ENCODE results near the gene ZNF555.

ZNF555 gene

DNA sequence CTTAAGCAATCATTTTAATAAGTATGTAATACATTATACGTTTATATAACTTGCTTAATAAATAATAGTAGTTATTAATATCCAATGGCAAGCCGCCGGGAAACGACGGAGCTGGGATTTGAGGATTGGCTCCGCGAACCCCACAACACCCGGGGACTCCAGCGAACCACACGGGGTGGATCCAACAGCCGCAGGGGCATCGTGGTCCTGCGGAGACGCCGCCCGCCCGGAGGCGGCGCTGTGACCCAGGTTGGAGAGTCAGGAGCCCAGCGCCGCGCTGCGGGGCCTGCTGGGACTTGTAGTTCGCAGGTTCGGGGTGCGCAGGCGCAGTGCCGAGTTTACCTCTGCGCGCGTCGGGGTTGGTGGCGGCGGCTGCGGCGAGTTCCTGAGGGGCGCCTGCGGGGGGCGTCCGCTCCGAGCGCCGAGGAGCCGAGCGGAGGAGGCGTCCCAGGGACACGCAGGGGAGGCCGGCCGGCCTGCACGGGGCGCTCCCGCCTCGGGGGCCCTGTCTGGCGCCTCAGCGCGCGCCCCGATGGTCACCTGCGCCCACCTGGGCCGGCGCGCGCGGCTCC is 21.6 kb upstream of the ZNF555 start, which contains the start of gene ZNF554:
Gene ZNF554, plus strand, starts transcription at position 329 of the 572 bp plus-strand sequence. Its CDS starts 204 bp downstream, at position 533.
- Histone ChIP-seq H3K27ac (ENCODE audit: low read length) (no peak within 1 kb of the TSS), H3K4me1 (ENCODE audit: insufficient read depth, low read length) (no peaks in the 10 kb centered on the region), H3K4me3 (ENCODE audit: low read length) (peak within 1 kb of the TSS; percentile 88), H3K9ac (ENCODE audit: low read depth, low read length) (peak within 1 kb of the TSS; percentile 59; the same call in 1 of the 2 replicates), H3K36me3 (ENCODE audit: insufficient read depth, low read depth, low read length) (peaks cover 2% of the 10 kb centered on the region), H3K9me3 (ENCODE audit: insufficient read depth, low read depth, low read length) (no peaks in the 10 kb centered on the region), H3K27me3 (ENCODE audit: insufficient read depth, low read length) (no peaks in the 10 kb centered on the region)

DNA sequence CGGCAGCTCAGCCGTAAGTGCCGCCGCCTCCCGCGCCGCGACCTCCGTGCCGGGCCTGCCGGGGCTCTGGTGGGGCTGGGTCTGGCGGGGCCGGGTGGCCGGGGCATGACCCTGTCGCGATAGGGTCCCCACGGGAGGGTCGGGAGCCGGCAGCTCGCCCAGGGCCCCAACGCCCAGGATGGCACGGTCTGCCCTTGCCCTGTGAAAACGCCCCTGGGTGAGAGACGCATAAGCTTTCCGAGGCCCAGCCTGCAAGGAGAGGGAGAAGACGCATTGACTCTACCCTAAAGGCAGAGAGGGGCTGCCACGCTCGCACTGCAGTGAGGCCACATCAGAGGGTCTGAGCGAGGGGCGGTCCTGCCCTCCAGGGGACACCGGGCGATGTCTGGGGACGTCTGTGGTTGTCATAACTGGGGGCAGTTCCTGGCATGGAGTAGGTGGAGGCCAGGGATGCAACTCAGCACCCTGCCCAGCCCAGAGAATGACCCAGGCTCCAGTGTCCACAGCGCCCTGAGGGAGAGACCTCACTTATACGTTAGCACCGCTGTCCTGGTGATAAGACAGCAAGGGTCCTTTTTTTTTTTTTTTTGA is 21.1 kb upstream of the ZNF555 start:
- no peaks in the 10 kb centered on the region for H3K4me1 ChIP-seq (ENCODE audit: insufficient read depth, low read length)
- H3K4me3 ChIP-seq (ENCODE audit: low read length), result peak overlapping the region; percentile 88
- H3K27me3 ChIP-seq (ENCODE audit: insufficient read depth, low read length), result no peaks in the 10 kb centered on the region
- no peaks in the 10 kb centered on the region; the same call in 1 of the 2 replicates for H3K36me3 ChIP-seq (ENCODE audit: insufficient read depth, low read depth, low read length)
- H3K27ac ChIP-seq (ENCODE audit: low read length), result no peak overlapping the region
- no peaks in the 10 kb centered on the region for H3K9me3 ChIP-seq (ENCODE audit: insufficient read depth, low read depth, low read length)
- H3K9ac ChIP-seq (ENCODE audit: low read depth, low read length), result peak overlapping the region; percentile 59; the same call in 1 of the 2 replicates

DNA sequence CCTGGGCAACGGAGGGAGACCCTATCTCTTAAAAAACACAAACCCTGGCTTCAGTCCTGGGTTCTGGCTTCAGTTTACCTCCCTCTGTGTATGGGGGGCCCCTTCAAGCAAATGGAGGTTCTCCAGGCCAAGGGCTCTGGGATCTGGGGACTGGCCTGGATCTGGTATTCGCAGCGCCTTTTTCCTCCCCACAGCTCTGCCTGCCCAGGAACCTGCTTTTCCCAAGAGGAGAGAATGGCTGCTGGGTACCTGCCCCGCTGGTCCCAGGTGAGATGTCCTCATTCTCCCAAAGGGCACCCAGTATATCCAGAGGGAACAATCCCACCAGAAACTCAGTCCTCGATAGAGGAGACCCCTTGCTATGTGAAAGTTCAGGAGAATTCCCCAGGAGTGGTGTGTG is 18.4 kb upstream of the ZNF555 start:
- no peak overlapping the region for H3K27ac ChIP-seq (ENCODE audit: low read length)
- no peak overlapping the region for H3K9ac ChIP-seq (ENCODE audit: low read depth, low read length)
- peaks cover 8% of the 10 kb centered on the region for H3K36me3 ChIP-seq (ENCODE audit: insufficient read depth, low read depth, low read length)
- peaks cover 15% of the 10 kb centered on the region for H3K9me3 ChIP-seq (ENCODE audit: insufficient read depth, low read depth, low read length)
- no peaks in the 10 kb centered on the region for H3K4me1 ChIP-seq (ENCODE audit: insufficient read depth, low read length)
- H3K27me3 ChIP-seq (ENCODE audit: insufficient read depth, low read length), result no peaks in the 10 kb centered on the region
- H3K4me3 ChIP-seq (ENCODE audit: low read length), result no peak overlapping the region

DNA sequence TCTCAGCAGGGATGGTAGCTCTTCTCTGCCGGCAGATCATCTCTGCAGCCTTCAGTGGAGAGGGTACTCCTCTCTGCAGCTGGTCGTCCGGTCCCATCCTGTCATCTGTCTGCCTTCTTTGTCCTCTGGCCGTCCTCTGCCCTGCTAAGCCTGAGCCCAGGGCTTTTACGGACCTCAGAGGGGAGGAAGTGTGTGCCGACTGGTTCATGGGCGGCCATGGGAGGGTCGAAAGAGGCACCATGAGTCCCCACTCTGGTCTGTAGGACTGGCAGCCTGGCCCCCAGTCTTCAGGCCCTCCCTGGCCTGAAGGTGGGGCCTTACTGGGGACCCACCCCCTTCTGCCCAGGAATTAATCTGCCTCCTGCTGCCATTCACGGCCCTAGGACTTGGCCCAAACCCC is 17.6 kb upstream of the ZNF555 start:
- peaks cover 14% of the 10 kb centered on the region for H3K36me3 ChIP-seq (ENCODE audit: insufficient read depth, low read depth, low read length)
- no peak overlapping the region for H3K4me3 ChIP-seq (ENCODE audit: low read length)
- H3K27ac ChIP-seq (ENCODE audit: low read length), result no peak overlapping the region
- no peak overlapping the region for H3K9ac ChIP-seq (ENCODE audit: low read depth, low read length)
- no peaks in the 10 kb centered on the region for H3K27me3 ChIP-seq (ENCODE audit: insufficient read depth, low read length)
- no peaks in the 10 kb centered on the region for H3K4me1 ChIP-seq (ENCODE audit: insufficient read depth, low read length)
- H3K9me3 ChIP-seq (ENCODE audit: insufficient read depth, low read depth, low read length), result peaks cover 22% of the 10 kb centered on the region

DNA sequence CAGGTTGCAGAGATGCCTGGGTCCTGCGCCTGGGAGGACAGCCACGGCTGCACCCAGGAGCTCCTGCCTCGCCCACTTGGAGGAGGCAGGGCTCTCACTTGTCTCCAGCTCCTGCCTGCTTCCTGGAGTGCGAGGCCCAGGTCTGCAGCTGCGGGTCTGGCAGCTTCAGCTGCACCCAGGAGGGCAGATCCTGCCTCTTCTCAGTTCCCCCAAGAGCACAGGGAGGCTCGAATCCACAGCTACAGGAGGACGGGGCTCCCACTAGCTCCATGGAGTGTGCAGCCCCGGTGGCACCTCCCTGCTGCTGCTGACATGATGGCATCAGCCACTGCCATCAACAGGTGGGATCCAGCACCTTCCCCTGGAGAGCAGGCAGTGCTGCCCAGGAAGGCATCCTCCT is 17.1 kb upstream of the ZNF555 start:
- H3K4me1 ChIP-seq (ENCODE audit: insufficient read depth, low read length), result no peaks in the 10 kb centered on the region
- no peak overlapping the region for H3K27ac ChIP-seq (ENCODE audit: low read length)
- H3K27me3 ChIP-seq (ENCODE audit: insufficient read depth, low read length), result no peaks in the 10 kb centered on the region
- H3K9me3 ChIP-seq (ENCODE audit: insufficient read depth, low read depth, low read length), result peaks cover 27% of the 10 kb centered on the region
- no peak overlapping the region for H3K9ac ChIP-seq (ENCODE audit: low read depth, low read length)
- no peak overlapping the region for H3K4me3 ChIP-seq (ENCODE audit: low read length)
- peaks cover 14% of the 10 kb centered on the region for H3K36me3 ChIP-seq (ENCODE audit: insufficient read depth, low read depth, low read length)

DNA sequence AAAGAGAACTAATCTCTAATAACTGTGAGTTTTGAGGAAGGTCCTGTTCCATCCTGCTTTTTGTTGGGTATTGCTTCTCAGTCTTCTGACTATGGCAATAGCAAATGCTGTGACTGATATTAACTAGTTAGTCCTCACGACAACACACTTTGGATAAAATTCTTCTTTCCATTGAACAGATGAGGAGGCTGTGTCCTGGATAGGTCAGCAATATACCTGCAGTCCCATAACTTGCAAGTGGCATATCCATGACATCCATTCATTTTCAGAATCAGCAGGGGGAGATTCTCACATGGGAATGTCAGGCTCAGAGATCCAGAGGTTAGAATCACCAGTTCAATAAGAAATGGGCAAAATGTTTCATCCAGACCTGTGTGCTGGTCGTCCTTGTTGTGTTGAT is 14.3 kb upstream of the ZNF555 start:
- Histone ChIP-seq H3K36me3 (ENCODE audit: insufficient read depth, low read depth, low read length) (peaks cover 14% of the 10 kb centered on the region), H3K4me3 (ENCODE audit: low read length) (no peak overlapping the region; the same call in 1 of the 2 replicates), H3K27me3 (ENCODE audit: insufficient read depth, low read length) (no peaks in the 10 kb centered on the region), H3K4me1 (ENCODE audit: insufficient read depth, low read length) (no peaks in the 10 kb centered on the region), H3K9ac (ENCODE audit: low read depth, low read length) (no peak overlapping the region), H3K9me3 (ENCODE audit: insufficient read depth, low read depth, low read length) (peaks cover 45% of the 10 kb centered on the region), H3K27ac (ENCODE audit: low read length) (no peak overlapping the region)

DNA sequence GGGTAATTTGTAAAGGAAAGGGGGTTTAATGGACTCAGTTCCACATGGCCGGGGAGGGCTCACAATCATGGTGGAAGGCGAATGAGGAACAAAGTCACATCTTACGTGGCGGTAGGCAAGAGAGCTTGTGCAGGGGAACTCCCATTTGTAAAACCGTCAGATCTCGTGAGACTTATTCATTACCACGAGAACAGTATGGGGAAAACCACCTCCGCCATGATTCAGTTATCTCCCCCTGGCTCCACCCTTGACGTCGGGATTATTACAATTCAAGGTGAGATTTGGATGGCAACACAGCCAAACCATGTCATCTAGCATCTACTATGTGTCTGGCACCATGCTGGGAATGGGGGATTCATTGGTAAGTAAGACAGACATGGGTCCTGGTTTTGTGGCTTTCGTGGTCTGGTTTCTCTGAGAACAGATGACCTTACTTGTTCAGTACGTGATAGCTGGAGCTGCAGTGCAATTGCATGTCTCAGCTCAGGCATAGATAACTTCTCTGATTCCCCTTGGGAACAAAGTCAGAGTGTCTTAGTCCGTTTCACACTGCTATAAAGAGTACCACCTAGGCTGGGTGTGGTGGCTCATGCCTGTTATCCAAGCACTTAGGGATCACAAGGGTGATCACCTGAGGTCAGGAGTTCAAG is 13.3 kb upstream of the ZNF555 start:
- no peaks in the 10 kb centered on the region for H3K27me3 ChIP-seq (ENCODE audit: insufficient read depth, low read length)
- H3K9me3 ChIP-seq (ENCODE audit: insufficient read depth, low read depth, low read length), result peaks cover 54% of the 10 kb centered on the region
- no peak overlapping the region for H3K27ac ChIP-seq (ENCODE audit: low read length)
- H3K4me3 ChIP-seq (ENCODE audit: low read length), result no peak overlapping the region
- peaks cover 22% of the 10 kb centered on the region for H3K36me3 ChIP-seq (ENCODE audit: insufficient read depth, low read depth, low read length)
- H3K9ac ChIP-seq (ENCODE audit: low read depth, low read length), result no peak overlapping the region
- no peaks in the 10 kb centered on the region for H3K4me1 ChIP-seq (ENCODE audit: insufficient read depth, low read length)

DNA sequence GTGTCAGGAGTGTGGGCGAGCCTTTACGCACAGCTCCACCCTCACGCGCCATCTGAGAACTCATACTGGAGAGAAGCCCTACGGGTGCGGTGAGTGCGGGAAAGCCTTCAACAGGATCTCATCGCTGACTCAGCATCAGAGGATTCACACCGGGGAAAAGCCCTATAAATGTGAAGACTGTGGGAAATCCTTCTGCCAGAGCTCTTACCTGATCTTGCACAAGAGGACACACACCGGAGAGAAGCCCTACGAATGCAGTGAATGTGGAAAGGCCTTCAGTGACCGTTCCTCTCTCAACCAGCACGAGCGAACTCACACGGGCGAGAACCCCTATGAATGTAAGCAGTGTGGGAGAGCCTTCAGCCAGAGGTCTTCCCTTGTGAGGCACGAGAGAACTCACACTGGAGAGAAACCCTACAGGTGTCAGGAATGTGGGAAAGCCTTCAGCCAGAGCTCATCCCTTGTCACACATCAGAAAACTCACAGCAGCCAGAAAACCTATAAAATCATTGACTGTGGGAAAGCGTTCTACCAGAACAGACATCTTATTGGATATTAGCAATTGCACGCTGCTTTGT is 6.9 kb upstream of the ZNF555 start:
- Histone ChIP-seq H3K27me3 (ENCODE audit: insufficient read depth, low read length) (no peaks in the 10 kb centered on the region), H3K9ac (ENCODE audit: low read depth, low read length) (no peak overlapping the region), H3K36me3 (ENCODE audit: insufficient read depth, low read depth, low read length) (peaks cover 26% of the 10 kb centered on the region), H3K27ac (ENCODE audit: low read length) (no peak overlapping the region), H3K4me3 (ENCODE audit: low read length) (no peak overlapping the region), H3K9me3 (ENCODE audit: insufficient read depth, low read depth, low read length) (peaks cover 78% of the 10 kb centered on the region), H3K4me1 (ENCODE audit: insufficient read depth, low read length) (no peaks in the 10 kb centered on the region)

DNA sequence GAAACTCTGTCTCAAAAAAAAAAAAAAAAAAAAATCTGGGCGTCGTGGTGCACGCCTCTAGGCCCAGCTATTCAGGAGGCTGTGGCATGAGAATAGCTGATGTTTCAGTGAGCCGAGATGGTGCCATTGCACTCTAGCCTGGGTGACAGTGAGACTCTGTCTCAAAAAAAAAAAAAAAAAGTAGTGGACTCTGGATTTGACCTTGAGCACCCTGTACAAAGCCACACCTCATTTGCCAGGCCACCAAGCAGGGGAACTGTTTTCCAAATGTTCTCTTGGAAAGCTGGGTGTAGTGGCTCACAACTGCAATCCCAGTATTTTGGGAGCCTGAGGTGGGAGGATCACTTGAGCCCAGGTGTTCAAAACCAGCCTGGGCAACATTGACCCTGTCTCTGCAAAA is 3.8 kb upstream of the ZNF555 start:
- Histone ChIP-seq H3K4me1 (ENCODE audit: insufficient read depth, low read length) (no peaks in the 10 kb centered on the region), H3K36me3 (ENCODE audit: insufficient read depth, low read depth, low read length) (peaks cover 23% of the 10 kb centered on the region), H3K27me3 (ENCODE audit: insufficient read depth, low read length) (peaks cover 6% of the 10 kb centered on the region), H3K27ac (ENCODE audit: low read length) (no peak overlapping the region), H3K9ac (ENCODE audit: low read depth, low read length) (no peak overlapping the region), H3K9me3 (ENCODE audit: insufficient read depth, low read depth, low read length) (peaks cover 57% of the 10 kb centered on the region), H3K4me3 (ENCODE audit: low read length) (no peak overlapping the region)

DNA sequence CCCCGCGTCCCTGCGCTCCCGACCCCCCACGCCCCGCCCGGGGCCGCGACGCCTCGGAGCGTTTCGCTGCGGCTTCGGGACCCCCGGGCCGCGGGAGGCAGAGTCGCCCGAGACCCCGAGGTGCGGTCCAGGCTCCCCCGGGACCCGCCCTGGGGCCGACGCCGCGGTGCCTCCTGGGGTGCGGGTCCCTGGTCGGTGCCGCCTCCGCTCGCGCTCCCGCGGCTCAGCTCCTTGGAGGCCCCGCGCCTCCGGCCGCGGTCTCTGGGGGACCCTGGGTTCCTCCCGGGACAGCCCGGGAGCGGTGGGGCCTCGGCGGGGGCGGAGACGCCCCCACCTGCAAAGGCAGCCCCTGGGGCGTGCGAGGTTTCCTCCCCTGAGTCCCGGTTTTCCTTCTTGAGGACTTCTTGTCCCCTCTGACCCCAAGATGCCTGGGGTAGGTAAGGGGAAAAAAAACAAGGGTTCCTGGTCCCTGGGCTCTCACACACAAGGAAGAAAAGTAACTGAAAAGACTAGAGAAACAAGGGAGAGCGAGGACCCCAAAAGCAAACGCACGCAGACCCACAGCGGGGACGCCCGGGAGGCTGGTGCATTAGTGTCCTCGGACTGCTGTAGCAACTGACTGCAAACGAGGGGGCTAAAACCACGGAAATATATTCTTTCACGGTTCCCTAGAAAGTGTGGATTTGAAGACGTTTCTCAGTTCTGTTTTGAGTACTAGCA is 740 bp downstream of the ZNF555 start:
- H3K9me3 ChIP-seq (ENCODE audit: insufficient read depth, low read depth, low read length), result peaks cover 28% of the 10 kb centered on the region
- H3K9ac ChIP-seq (ENCODE audit: low read depth, low read length), result peak overlapping the region; percentile 69; the same call in 1 of the 2 replicates
- no peaks in the 10 kb centered on the region for H3K4me1 ChIP-seq (ENCODE audit: insufficient read depth, low read length)
- H3K27ac ChIP-seq (ENCODE audit: low read length), result no peak overlapping the region
- H3K36me3 ChIP-seq (ENCODE audit: insufficient read depth, low read depth, low read length), result no peaks in the 10 kb centered on the region
- peaks cover 8% of the 10 kb centered on the region for H3K27me3 ChIP-seq (ENCODE audit: insufficient read depth, low read length)
- peak overlapping the region; percentile 80 for H3K4me3 ChIP-seq (ENCODE audit: low read length)

DNA sequence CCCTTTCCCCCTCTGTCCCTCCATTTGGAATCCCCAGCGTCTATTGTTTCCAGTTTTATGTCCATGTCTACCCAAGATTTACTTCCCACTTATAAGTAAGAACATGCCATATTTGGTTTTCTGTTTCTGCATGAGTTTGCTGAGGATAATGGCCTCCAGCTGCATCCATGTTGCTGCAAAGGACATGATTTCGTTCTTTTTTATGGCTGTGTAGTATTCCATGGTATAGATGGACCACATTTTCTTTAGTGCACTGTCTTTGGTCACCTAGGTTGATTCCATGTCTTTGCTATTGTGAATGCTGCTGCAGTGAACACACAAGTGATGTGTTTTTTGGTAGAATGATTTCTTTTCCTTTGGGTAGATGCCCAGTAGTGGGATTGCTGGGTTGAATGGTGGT is 3.8 kb downstream of the ZNF555 start:
- Histone ChIP-seq H3K9me3 (ENCODE audit: insufficient read depth, low read depth, low read length) (peaks cover 35% of the 10 kb centered on the region), H3K9ac (ENCODE audit: low read depth, low read length) (no peak overlapping the region), H3K27me3 (ENCODE audit: insufficient read depth, low read length) (peaks cover 8% of the 10 kb centered on the region), H3K4me3 (ENCODE audit: low read length) (no peak overlapping the region), H3K27ac (ENCODE audit: low read length) (no peak overlapping the region), H3K36me3 (ENCODE audit: insufficient read depth, low read depth, low read length) (peaks cover 3% of the 10 kb centered on the region; the same call in 1 of the 2 replicates), H3K4me1 (ENCODE audit: insufficient read depth, low read length) (no peaks in the 10 kb centered on the region)
